ENCODE data around the gene GRAMD4.

The GRAMD4 gene

DNA sequence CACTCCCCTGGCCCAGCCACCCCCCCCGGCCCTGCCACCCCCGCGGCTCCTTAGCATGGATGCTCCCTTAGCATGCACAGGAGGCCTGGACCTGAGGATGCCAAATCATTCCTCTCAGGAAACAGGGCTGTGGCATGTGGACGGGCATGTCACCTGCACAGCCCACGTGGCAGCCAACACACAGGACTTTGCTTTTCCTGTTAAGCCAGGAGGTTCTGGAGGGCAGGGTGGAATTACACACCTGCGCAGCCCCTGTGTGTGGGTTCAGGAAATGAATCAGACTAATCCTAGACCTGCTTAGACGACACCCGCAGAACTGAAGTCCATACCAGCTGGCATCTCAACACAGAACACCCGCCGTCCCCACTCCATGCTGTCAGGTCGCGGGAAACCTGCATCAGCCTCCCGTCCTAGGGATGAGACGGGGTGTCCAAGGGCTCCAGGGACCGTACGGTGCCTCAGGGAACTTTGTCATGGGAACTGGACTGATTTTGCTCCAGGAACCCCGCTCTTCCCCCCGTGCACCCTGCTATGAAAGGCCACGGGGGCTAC lies 107.7 kb downstream of the GRAMD4 start:
- DNase-seq = no peak

DNA sequence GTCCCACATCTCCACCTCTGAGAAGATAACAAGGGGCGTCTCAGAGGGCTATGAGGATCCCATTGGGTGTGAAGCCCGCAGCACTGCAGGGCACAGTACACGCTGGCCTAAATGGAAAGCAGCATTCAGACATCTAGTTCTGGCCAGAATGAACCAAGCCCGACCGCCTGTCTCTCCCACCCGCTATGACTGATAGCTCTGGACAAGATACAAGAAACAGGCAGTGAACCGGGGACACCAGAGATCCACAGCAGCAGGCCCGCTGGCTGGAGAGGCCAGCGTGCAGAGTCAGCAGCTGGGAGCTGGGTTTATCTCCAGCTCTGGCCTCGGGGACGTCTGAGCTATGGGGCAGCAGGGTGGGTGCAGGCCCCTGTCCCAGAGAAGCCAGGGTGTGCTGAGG lies 108.3 kb downstream of the GRAMD4 start:
- DNase-seq = no peak
